Measurements from ENCODE around the gene SCN1B.

Gene SCN1B

GRCh38 chr19:35063940-35064818 lies 33.9 kb downstream of the SCN1B start (continued):
- TF ChIP-seq PRDM2 (tag by site-specific recombination; IDR thresholded peaks at IDR 0.05; ENCODE audit: borderline replicate concordance) (no peak), ZNF26 (tag by site-specific recombination; IDR thresholded peaks at IDR 0.05) (no peak), INSM2 (tag by site-specific recombination; IDR thresholded peaks at IDR 0.05) (no peak), TCF7L2 (IDR thresholded peaks at IDR 0.05; ENCODE audit: borderline replicate concordance, low read depth, low read length) (no peak), ZNF169 (tag by site-specific recombination; IDR thresholded peaks at IDR 0.05) (no peak), ZEB2 (tag by site-specific recombination; IDR thresholded peaks at IDR 0.05) (no peak), GLI2 (tag by site-specific recombination; IDR thresholded peaks at IDR 0.05; ENCODE audit: borderline replicate concordance, low read depth) (no peak), ZNF561 (tag by site-specific recombination; IDR thresholded peaks at IDR 0.05; ENCODE audit: borderline replicate concordance) (no peak), ZNF580 (tag by site-specific recombination; IDR thresholded peaks at IDR 0.05) (no peak), ZNF510 (tag by site-specific recombination; IDR thresholded peaks at IDR 0.05; ENCODE audit: insufficient replicate concordance) (no peak), HOXD13 (CRISPR knock-in tag; IDR thresholded peaks at IDR 0.05; ENCODE audit: borderline replicate concordance) (no peak), PRDM4 (tag by site-specific recombination; IDR thresholded peaks at IDR 0.05) (no peak), ZBTB48 (tag by site-specific recombination; IDR thresholded peaks at IDR 0.05) (no peak), ZNF394 (tag by site-specific recombination; IDR thresholded peaks at IDR 0.05; ENCODE audit: borderline replicate concordance) (no peak), ZNF239 (tag by site-specific recombination; IDR thresholded peaks at IDR 0.05) (no peak), CTCF (tag by site-specific recombination; IDR thresholded peaks at IDR 0.05) (no peak), ZNF645 (tag by site-specific recombination; IDR thresholded peaks at IDR 0.05) (no peak), REPIN1 (tag by site-specific recombination; IDR thresholded peaks at IDR 0.05; ENCODE audit: low read depth) (no peak)

All from HEK293 (cell line).